IMR-90 (cell line): ENCODE results near the gene MAGEA12. TPM values are rescaled to one million over a fixed set of nuclear protein-coding genes. Genes with fewer than 3 reads are reported as not detected.
"Not testable (repeated sequence)": the region's sequence is repeated elsewhere in the genome, so short reads cannot be mapped to it uniquely, and the experiment has no call there.

Source experiments
- ATAC-seq: fragments of 200-7000 bp; cut with Tn5 transposase; 2 replicates; pipeline ENCODE4 v1.9.1; 2020; ENCODE audit warnings: low read depth, mild to moderate bottlenecking, moderate library complexity
- BruUV-seq: library from RNA; stranded (reverse); fragments of 400-500 nt; replicated peaks from 2 replicates; lab custom pipeline; 2021; lab: Mats Ljungman, UMichigan
- CTCF ChIA-PET: fragments of 300-600 bp; formaldehyde crosslinking; extraction: SDS; loops from one replicate; lab custom pipeline; 2021; ENCODE audit warnings: antibody characterized with exemption; lab: Yijun Ruan, JAX
- POLR2A ChIA-PET: fragments of 300-600 bp; sonication (Branson Sonifier 250); formaldehyde crosslinking; loops from one replicate; lab custom pipeline; 2022; ENCODE audit warnings: antibody characterized with exemption; ENCODE audit not compliant: unreplicated experiment; lab: Charles Lee
- DNase-seq: peaks from one replicate; pipeline ENCODE4 v3.0.0; 2013
- H2AFZ ChIP-seq: replicated peaks from 2 replicates; pipeline ENCODE3; 2013; ENCODE audit warnings: low read length, mild to moderate bottlenecking; ENCODE audit not compliant: poor library complexity
- H2AK5ac ChIP-seq: 2 replicates; pipeline ENCODE4 v1.6.1; 2013; ENCODE audit warnings: low read depth, low read length, inconsistent platforms
- H2AK9ac ChIP-seq: replicated peaks from 2 replicates; pipeline ENCODE3; 2013; ENCODE audit warnings: mild to moderate bottlenecking, low read depth, low read length, moderate library complexity; ENCODE audit not compliant: poor library complexity
- H2BK120ac ChIP-seq: 2 replicates; pipeline ENCODE4 v1.6.1; 2013; ENCODE audit warnings: low read depth, low read length, inconsistent platforms
- H2BK15ac ChIP-seq: 3 replicates; pipeline ENCODE4 v1.6.1; 2013; ENCODE audit warnings: low read depth, low read length, inconsistent platforms
- H2BK20ac ChIP-seq: 2 replicates; pipeline ENCODE4 v1.6.1; 2013; ENCODE audit warnings: low read depth, mild to moderate bottlenecking, inconsistent platforms, low read length, moderate library complexity
- H2BK5ac ChIP-seq: 2 replicates; pipeline ENCODE4 v1.6.1; 2013; ENCODE audit warnings: mild to moderate bottlenecking, low read depth, low read length, inconsistent platforms; ENCODE audit not compliant: poor library complexity, severe bottlenecking
- H3K14ac ChIP-seq: replicated peaks from 2 replicates; pipeline ENCODE4 v1.6.1; 2013; ENCODE audit warnings: low read depth, low read length, inconsistent platforms
- H3K18ac ChIP-seq: 2 replicates; pipeline ENCODE4 v1.6.1; 2013; ENCODE audit warnings: low read depth, low read length, control low read depth
- H3K23ac ChIP-seq: 2 replicates; pipeline ENCODE4 v1.6.1; 2013; ENCODE audit warnings: low read depth, low read length, inconsistent platforms
- H3K27ac ChIP-seq: 2 replicates; pipeline ENCODE4 v1.5.1; 2013; ENCODE audit warnings: mild to moderate bottlenecking, control low read depth, low read length; ENCODE audit not compliant: insufficient read depth
- H3K27me3 ChIP-seq: 2 replicates; pipeline ENCODE4 v1.6.1; 2013; ENCODE audit warnings: low read length; ENCODE audit not compliant: control insufficient read depth, insufficient read depth
- H3K36me3 ChIP-seq: 2 replicates; pipeline ENCODE4 v1.6.1; 2013; ENCODE audit warnings: low read length, mixed read lengths; ENCODE audit not compliant: control insufficient read depth, insufficient read depth
- H3K4ac ChIP-seq: 2 replicates; pipeline ENCODE4 v1.6.1; 2013; ENCODE audit warnings: low read depth, low read length, inconsistent platforms
- H3K4me1 ChIP-seq: 2 replicates; pipeline ENCODE4 v1.6.1; 2013; ENCODE audit warnings: low read length, mixed read lengths; ENCODE audit not compliant: control insufficient read depth, insufficient read depth
- H3K4me2 ChIP-seq: 2 replicates; pipeline ENCODE4 v1.6.1; 2013; ENCODE audit warnings: low read depth, mild to moderate bottlenecking, control low read depth, low read length, moderate library complexity
- H3K4me3 ChIP-seq: 2 replicates; pipeline ENCODE4 v1.5.1; 2013; ENCODE audit warnings: low read depth, mild to moderate bottlenecking, control low read depth, low read length, moderate library complexity; ENCODE audit not compliant: insufficient read depth
- H3K56ac ChIP-seq: 2 replicates; pipeline ENCODE4 v1.6.1; 2013; ENCODE audit warnings: low read length, inconsistent platforms; ENCODE audit not compliant: insufficient read depth; ENCODE audit errors: extremely low read depth
- H3K79me1 ChIP-seq, 2 experiments: 2 replicates each; pipeline ENCODE4 v1.6.1; 2013; ENCODE audit warnings: low read length in 2 of 2, inconsistent platforms in 1 of 2, low read depth in 1 of 2
- H3K9ac ChIP-seq: 2 replicates; pipeline ENCODE4 v1.6.1; 2013; ENCODE audit warnings: low read depth, low read length, control low read depth
- H3K9me1 ChIP-seq: 2 replicates; pipeline ENCODE4 v1.6.1; 2013; ENCODE audit warnings: low read length, inconsistent platforms; ENCODE audit not compliant: insufficient read depth
- H3K9me3 ChIP-seq: 2 replicates; pipeline ENCODE4 v1.6.1; 2013; ENCODE audit warnings: low read length; ENCODE audit not compliant: control insufficient read depth, insufficient read depth
- H4K20me1 ChIP-seq: 2 replicates; pipeline ENCODE4 v1.6.1; 2013; ENCODE audit warnings: low read length, inconsistent platforms; ENCODE audit not compliant: insufficient read depth
- H4K5ac ChIP-seq: 2 replicates; pipeline ENCODE4 v1.6.1; 2013; ENCODE audit warnings: mild to moderate bottlenecking, low read depth, low read length, control low read depth
- H4K8ac ChIP-seq, 2 experiments: 2 replicates each; pipeline ENCODE4 v1.6.1; 2013; ENCODE audit warnings: low read depth in 2 of 2, low read length in 2 of 2, control low read depth in 1 of 2, inconsistent platforms in 1 of 2
- H4K91ac ChIP-seq: 2 replicates; pipeline ENCODE4 v1.6.1; 2013; ENCODE audit warnings: low read depth, low read length, inconsistent platforms; ENCODE audit not compliant: insufficient read depth
- WGBS, 2 experiments: methylation state at CpG; one replicate each; pipeline versions ENCODE4 v1.1.5 to v1.1.7; 2013; ENCODE audit warnings: missing lambda C conversion rate in 2 of 2; ENCODE audit not compliant: insufficient read length in 1 of 2; ENCODE audit errors: extremely low coverage in 2 of 2; 5-methylcytosine and 5-hydroxymethylcytosine counted together
- dilution Hi-C: fragments of 300-500 bp; cut with HindIII; formaldehyde crosslinking; loops from one replicate; pipeline ENCODE4 v1.14.3; 2018; ENCODE audit warnings: low sequenced_read_pairs; ENCODE audit not compliant: unreplicated experiment
- in situ Hi-C: fragments of 300-500 bp; cut with MboI; formaldehyde crosslinking; loops from 3 replicates; pipeline ENCODE4 v1.14.3; 2019; ENCODE audit warnings: low sequenced_read_pairs, inconsistent platforms, mixed read lengths
- intact Hi-C: fragments of 100-400 bp; cut with micrococcal nuclease; formaldehyde crosslinking; loops from 2 replicates; pipeline ENCODE4 v1.10.0; 2022
- polyA plus RNA-seq, 3 experiments: library from polyadenylated mRNA; depleted of rRNA; stranded (reverse); fragments of >200 nt; gene quantifications; 2 replicates each; pipeline ENCODE4 v1.2.3, GENCODE V29; 2012; ENCODE audit warnings: low replicate concordance in 1 of 3
- total RNA-seq: library from RNA; depleted of rRNA; stranded (reverse); fragments of >200 nt; gene quantifications from 2 replicates; pipeline ENCODE4 v1.2.3, GENCODE V29; 2012

Gene MAGEA12
- total and polyA plus RNA-seq, 2 of the 4 experiments (the other 2 are of a cell fraction) = not detected

DNA sequence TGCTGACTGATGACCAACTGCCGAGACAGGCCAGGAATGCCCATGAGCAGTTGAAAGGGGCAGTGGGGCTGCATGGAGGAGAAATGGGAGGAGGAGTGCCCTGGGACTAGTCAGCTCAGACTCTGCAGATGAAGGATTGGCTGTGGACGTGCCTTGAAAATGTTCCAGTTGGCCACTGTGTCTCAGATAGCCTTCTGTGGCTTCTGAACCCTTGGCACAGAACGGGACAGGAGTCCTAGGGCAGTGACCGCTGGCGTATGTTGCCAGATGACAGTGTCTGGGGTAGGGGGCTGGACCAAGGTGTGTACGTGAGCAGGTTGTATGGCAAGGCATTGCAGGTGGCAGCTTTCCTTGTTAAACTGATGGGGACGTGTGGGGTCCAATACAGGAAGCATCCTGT, 27.1 kb upstream of the MAGEA12 start:
- H3K9ac ChIP-seq, H3K4ac ChIP-seq, dilution Hi-C loops, H2BK5ac ChIP-seq, POLR2A ChIA-PET, H2BK15ac ChIP-seq, H3K56ac ChIP-seq, H3K23ac ChIP-seq, H3K9me1 ChIP-seq, H2AK9ac ChIP-seq, H4K8ac ChIP-seq, CTCF ChIA-PET, H4K20me1 ChIP-seq, intact Hi-C loops, H3K36me3 ChIP-seq, H3K14ac ChIP-seq, H3K79me1 ChIP-seq, H4K91ac ChIP-seq, H3K9me3 ChIP-seq, H3K27me3 ChIP-seq, H3K27ac ChIP-seq, BruUV-seq, H4K5ac ChIP-seq, H3K4me2 ChIP-seq, H3K4me1 ChIP-seq, H2AK5ac ChIP-seq, H2BK20ac ChIP-seq, H2AFZ ChIP-seq, in situ Hi-C loops, ATAC-seq, H3K18ac ChIP-seq, H2BK120ac ChIP-seq, DNase-seq, H3K4me3 ChIP-seq: not testable (repeated sequence)
- WGBS, 2 experiments = 0% methylated on average over 1 of the region's 7 CpGs; no CpG with 5 or more reads in 1 of the 2 experiments

DNA sequence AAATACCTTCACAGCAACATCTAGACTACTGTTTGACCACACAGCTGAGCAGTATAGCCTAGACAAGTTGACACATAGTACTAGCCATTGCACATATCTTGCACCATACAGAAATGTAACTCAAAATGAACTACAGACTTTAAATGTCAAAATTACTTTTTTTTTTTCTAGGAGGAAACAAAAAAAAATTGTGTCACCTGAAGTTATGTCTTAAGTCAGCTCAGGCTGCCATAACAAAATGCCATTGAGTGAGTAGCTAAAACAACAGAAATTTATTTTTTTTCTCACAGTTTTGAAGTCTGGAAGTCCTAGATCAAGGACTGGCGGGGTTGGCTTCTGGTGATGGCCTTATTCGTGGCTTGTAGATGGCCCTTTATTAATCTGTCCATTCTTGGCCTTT, 24.4 kb upstream of the MAGEA12 start, which contains the start of gene CSAG2:
TSS of gene CSAG2 (minus strand) at position 101 of the 400 bp plus-strand sequence. CDS start 161 bp downstream, outside the sequence.
- H4K20me1 ChIP-seq, CTCF ChIA-PET, H2AFZ ChIP-seq, H3K36me3 ChIP-seq, H4K91ac ChIP-seq, dilution Hi-C loops, POLR2A ChIA-PET, H2AK5ac ChIP-seq, H3K14ac ChIP-seq, H3K9me1 ChIP-seq, H2BK120ac ChIP-seq, H3K4me3 ChIP-seq, in situ Hi-C loops, H3K23ac ChIP-seq, H3K9ac ChIP-seq, H2BK5ac ChIP-seq, H3K18ac ChIP-seq, H3K79me1 ChIP-seq, H2AK9ac ChIP-seq, H2BK20ac ChIP-seq, BruUV-seq, intact Hi-C loops, H3K4me1 ChIP-seq, H3K56ac ChIP-seq, H3K4me2 ChIP-seq, H4K8ac ChIP-seq, DNase-seq, H3K27ac ChIP-seq, H2BK15ac ChIP-seq, H3K9me3 ChIP-seq, H4K5ac ChIP-seq, H3K4ac ChIP-seq, H3K27me3 ChIP-seq, ATAC-seq: not testable (repeated sequence)
- no CpG with 5 or more reads among the region's 2 CpGs for WGBS, 2 experiments
